PC-3 (cell line): Measurements from ENCODE around the gene SERPINA5. TPM values are rescaled to one million over a fixed set of nuclear protein-coding genes. Genes with fewer than 3 reads are reported as not detected.

Experiments used
- ATAC-seq: fragments of 200-7000 bp; cut with Tn5 transposase; 2 replicates; pipeline ENCODE4 v1.9.1; 2020; ENCODE audit warnings: mild to moderate bottlenecking, moderate library complexity
- BruUV-seq: library from RNA; stranded (reverse); fragments of 400-500 nt; replicated peaks from 2 replicates; lab custom pipeline; 2021; lab: Mats Ljungman, UMichigan
- CTCF ChIA-PET: fragments of 300-600 bp; sonication (Branson Sonifier 250); formaldehyde crosslinking; loops from one replicate; lab custom pipeline; 2022; ENCODE audit warnings: antibody characterized with exemption; lab: Charles Lee
- POLR2A ChIA-PET: fragments of 300-600 bp; sonication (Branson Sonifier 250); formaldehyde crosslinking; loops from one replicate; lab custom pipeline; 2022; ENCODE audit warnings: antibody characterized with exemption; ENCODE audit not compliant: unreplicated experiment; lab: Charles Lee
- DNase-seq: peaks from one replicate; pipeline ENCODE4 v3.0.0-alpha.2; 2015
- H2AFZ ChIP-seq: fragments of 300-600 bp; sonication (generic); 2 replicates; pipeline ENCODE4 v1.6.0; 2016; ENCODE audit warnings: antibody characterized with exemption, low read length
- H3F3A ChIP-seq: fragments of 300-600 bp; sonication (generic); one replicate; pipeline ENCODE4 v1.6.0; 2017; ENCODE audit warnings: antibody characterized with exemption, low read length, control low read depth, mild to moderate bottlenecking; ENCODE audit not compliant: unreplicated experiment
- H3K27ac ChIP-seq: fragments of 300-600 bp; sonication (generic); 2 replicates; pipeline ENCODE4 v1.5.1; 2016; ENCODE audit warnings: mild to moderate bottlenecking, low read length
- H3K27me3 ChIP-seq: fragments of 300-600 bp; sonication (generic); 2 replicates; pipeline ENCODE4 v1.6.1; 2016; ENCODE audit warnings: low read length, mixed read lengths
- H3K36me3 ChIP-seq: fragments of 300-600 bp; sonication (generic); 2 replicates; pipeline ENCODE4 v1.6.1; 2016; ENCODE audit warnings: low read depth, mixed run types, low read length, mixed read lengths
- H3K4me1 ChIP-seq: fragments of 300-600 bp; sonication (generic); 2 replicates; pipeline ENCODE4 v1.5.1; 2016; ENCODE audit warnings: low read length; ENCODE audit not compliant: insufficient read depth
- H3K4me2 ChIP-seq: fragments of 300-600 bp; sonication (generic); 2 replicates; pipeline ENCODE4 v1.6.0; 2016; ENCODE audit warnings: low read length
- H3K4me3 ChIP-seq: fragments of 300-600 bp; sonication (generic); 2 replicates; pipeline ENCODE4 v1.5.1; 2016; ENCODE audit warnings: mild to moderate bottlenecking, low read length, mixed read lengths
- H3K79me2 ChIP-seq: fragments of 300-600 bp; sonication (generic); 2 replicates; pipeline ENCODE4 v1.6.1; 2017; ENCODE audit warnings: low read length, mixed read lengths
- H3K9ac ChIP-seq: fragments of 300-600 bp; sonication (generic); 2 replicates; pipeline ENCODE4 v1.6.0; 2016; ENCODE audit warnings: mild to moderate bottlenecking, low read length
- H3K9me2 ChIP-seq: fragments of 300-600 bp; sonication (generic); replicated peaks from 2 replicates; pipeline ENCODE4 v1.6.1; 2016; ENCODE audit warnings: mixed run types, low read length, mixed read lengths
- H3K9me3 ChIP-seq: fragments of 300-600 bp; sonication (generic); 2 replicates; pipeline ENCODE4 v1.6.1; 2016; ENCODE audit warnings: low read length, mixed read lengths
- H4K20me1 ChIP-seq: fragments of 300-600 bp; sonication (generic); 2 replicates; pipeline ENCODE4 v1.6.1; 2016; ENCODE audit warnings: low read length, mixed read lengths
- CTCF ChIP-seq: fragments of 300-600 bp; sonication (generic); conservative IDR thresholded peaks from 2 replicates; pipeline ENCODE4 v1.5.1; 2017; ENCODE audit warnings: antibody characterized with exemption, low read depth, mild to moderate bottlenecking, low read length
- EZH2 ChIP-seq: fragments of 300-600 bp; sonication (generic); IDR thresholded peaks from one replicate; pipeline ENCODE4 v1.6.1; 2017; ENCODE audit warnings: antibody characterized with exemption, mild to moderate bottlenecking, low read length; ENCODE audit not compliant: unreplicated experiment
- EZH2phosphoT487 ChIP-seq: fragments of 300-600 bp; sonication (generic); IDR thresholded peaks from 2 replicates; pipeline ENCODE4 v1.6.1; 2018; ENCODE audit warnings: mild to moderate bottlenecking, antibody characterized with exemption, low read length, borderline replicate concordance
- intact Hi-C: fragments of 100-400 bp; cut with micrococcal nuclease; formaldehyde crosslinking; loops from 2 replicates; pipeline ENCODE4 v1.9.0; 2023
- total RNA-seq: library from RNA; depleted of rRNA; stranded (reverse); fragments of >200 nt; gene quantifications from 2 replicates; pipeline ENCODE4 v1.2.3, GENCODE V29; 2014

SERPINA5 gene
- total RNA-seq, 1 experiment from 2014 or later: not detected

DNA sequence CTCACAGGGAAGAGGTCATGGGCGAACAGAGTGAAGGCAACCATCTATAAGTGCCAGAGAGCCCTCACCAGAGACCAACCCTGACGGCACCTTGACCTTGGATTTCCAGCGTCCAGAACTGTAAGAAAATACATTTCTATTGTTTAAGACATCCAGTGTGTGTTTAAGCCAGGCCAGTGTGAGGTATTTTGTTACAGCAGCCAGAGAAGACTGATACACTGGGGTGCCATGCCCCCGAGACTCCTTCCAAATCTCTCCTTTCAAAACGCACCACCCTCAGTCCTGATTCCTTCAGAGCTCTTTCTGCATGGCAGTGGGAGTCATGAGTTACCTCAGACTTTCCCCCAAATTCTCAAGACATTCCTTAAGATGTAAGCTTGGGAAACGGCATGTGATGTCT, 2.5 kb upstream of the SERPINA5 start:
- no peaks in the 10 kb centered on the region for H3K27me3 ChIP-seq
- H2AFZ ChIP-seq: no peak overlapping the region
- H3F3A ChIP-seq: no peaks in the 10 kb centered on the region
- H3K79me2 ChIP-seq: no peaks in the 10 kb centered on the region
- H3K4me2 ChIP-seq: no peak overlapping the region
- CTCF ChIA-PET: no interaction called here
- no peak overlapping the region for H3K9ac ChIP-seq
- H3K27ac ChIP-seq: no peak overlapping the region
- POLR2A ChIA-PET: no interaction called here
- H3K9me3 ChIP-seq: no peaks in the 10 kb centered on the region
- ATAC-seq (no peak), DNase-seq (no peak)
- no peaks in the 10 kb centered on the region for H3K9me2 ChIP-seq
- no peak overlapping the region for H3K4me3 ChIP-seq
- TF ChIP-seq EZH2phosphoT487 (no peak), CTCF (no peak), EZH2 (no peak)
- no peaks in the 10 kb centered on the region for H3K4me1 ChIP-seq
- intact Hi-C loops: no loop called here
- H4K20me1 ChIP-seq: no peaks in the 10 kb centered on the region
- H3K36me3 ChIP-seq: no peaks in the 10 kb centered on the region
- BruUV-seq: no TSS peak

GRCh38 chr14:94582199-94582750, 1.0 kb downstream of the SERPINA5 start:
- H3K27ac ChIP-seq: no peak overlapping the region
- H3K9me3 ChIP-seq: no peaks in the 10 kb centered on the region
- no peak overlapping the region for H3K9ac ChIP-seq
- ATAC-seq: no peak
- H3K79me2 ChIP-seq: no peaks in the 10 kb centered on the region
- CTCF ChIA-PET: no interaction called here
- no peaks in the 10 kb centered on the region for H3K4me1 ChIP-seq
- no peak overlapping the region for H3K4me2 ChIP-seq
- intact Hi-C loops: no loop called here
- no peak for DNase-seq
- POLR2A ChIA-PET: no interaction called here
- no TSS peak for BruUV-seq
- H3K9me2 ChIP-seq: no peaks in the 10 kb centered on the region
- H3K27me3 ChIP-seq: no peaks in the 10 kb centered on the region
- no peak overlapping the region for H2AFZ ChIP-seq
- no peak for TF ChIP-seq CTCF
- no peak for TF ChIP-seq EZH2
- TF ChIP-seq EZH2phosphoT487: no peak
- H3K36me3 ChIP-seq: no peaks in the 10 kb centered on the region
- no peaks in the 10 kb centered on the region for H4K20me1 ChIP-seq
- H3K4me3 ChIP-seq: no peak overlapping the region
- H3F3A ChIP-seq: no peaks in the 10 kb centered on the region

DNA sequence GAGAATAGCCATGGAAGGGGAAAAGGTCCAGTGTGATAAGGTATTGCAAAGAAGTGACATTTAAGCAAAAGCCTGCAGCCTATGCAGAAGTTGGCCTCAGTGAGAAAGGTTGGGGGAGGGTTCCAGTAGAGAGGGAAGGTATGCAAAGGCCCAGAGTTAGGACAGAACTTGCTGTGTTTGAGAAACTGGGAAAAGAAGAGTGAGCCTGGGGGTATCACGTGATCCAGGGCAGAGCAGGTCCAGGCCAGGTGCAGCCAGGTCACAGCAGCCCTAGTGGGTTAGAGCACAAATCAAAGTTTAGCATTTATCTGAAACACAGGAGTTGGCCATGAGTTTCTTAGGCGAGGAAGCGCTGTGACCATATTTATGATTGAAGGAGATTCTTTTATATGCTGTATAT, 1.6 kb downstream of the SERPINA5 start:
- ATAC-seq (no peak), DNase-seq (no peak)
- intact Hi-C loops: no loop called here
- TF ChIP-seq EZH2phosphoT487 (no peak), CTCF (no peak), EZH2 (no peak)
- CTCF ChIA-PET: no interaction called here
- BruUV-seq: no TSS peak
- Histone ChIP-seq H3K9me2 (no peaks in the 10 kb centered on the region), H3K4me3 (no peak overlapping the region), H3K4me1 (no peaks in the 10 kb centered on the region), H2AFZ (no peak overlapping the region), H3K36me3 (no peaks in the 10 kb centered on the region), H3K9ac (no peak overlapping the region), H3F3A (no peaks in the 10 kb centered on the region), H3K9me3 (no peaks in the 10 kb centered on the region), H4K20me1 (no peaks in the 10 kb centered on the region), H3K27me3 (no peaks in the 10 kb centered on the region), H3K79me2 (no peaks in the 10 kb centered on the region), H3K27ac (no peak overlapping the region), H3K4me2 (no peak overlapping the region)
- POLR2A ChIA-PET: no interaction called here
